Heart left ventricle (tissue), 13 donors: Measurements from ENCODE around the gene PITHD1.

Experiments used
- POLR2A ChIP-seq, 2 donors: fragments of 450-650 bp; IDR thresholded peaks; one replicate each; pipeline ENCODE4 v1.6.1; 2017; ENCODE audit warnings: antibody characterized with exemption in 2 of 2, mild to moderate bottlenecking in 2 of 2, moderate library complexity in 2 of 2
- TF ChIP-seq, protein P1 (sequence below), 12 donors: fragments of 200-600 bp; sonication (generic) in 4 of 12; IDR thresholded peaks; one replicate each; pipeline versions ENCODE4 v1.5.0 to v1.8.0; 2018 to 2022; ENCODE audit warnings: antibody characterized with exemption in 12 of 12, mild to moderate bottlenecking in 5 of 12
- donor health status: ischemic (EF 13 %, LVEDD 7.1; RV severe dilation, severe dysfunction).
- donor health status: DM: no; HTN: yes; CAD: no.
- donor health status: DM: no; HTN: no; CAD: no.
- donor health status: ischemic (EF 25% LVEDD 6.9; RV normal size, moderate dysfunction).
- donor health status: ischemic (EF 25% LVEDD 5.7; RV mildly dilated, moderate dysfunction).
- donor health status: ischemic (EF 35%, LVEDD 5.7; RV mildly dilated, moderate dysfunction).
- donor health status: nonischemic (EF 11% LVEDD 7.7; RV severe dilation, severe dysfunction).
- donor health status: DM: yes; HTN: yes; CAD: no.
- donor health status: PGD.
- donor health status: ischemic (EF 29% LVEDD 5.4; RV normal size, mild dysfunction).
- donor health status: nonischemic (EF 23%, LVEDD 6.1; RV moderate dilation, normal function).

DNA sequence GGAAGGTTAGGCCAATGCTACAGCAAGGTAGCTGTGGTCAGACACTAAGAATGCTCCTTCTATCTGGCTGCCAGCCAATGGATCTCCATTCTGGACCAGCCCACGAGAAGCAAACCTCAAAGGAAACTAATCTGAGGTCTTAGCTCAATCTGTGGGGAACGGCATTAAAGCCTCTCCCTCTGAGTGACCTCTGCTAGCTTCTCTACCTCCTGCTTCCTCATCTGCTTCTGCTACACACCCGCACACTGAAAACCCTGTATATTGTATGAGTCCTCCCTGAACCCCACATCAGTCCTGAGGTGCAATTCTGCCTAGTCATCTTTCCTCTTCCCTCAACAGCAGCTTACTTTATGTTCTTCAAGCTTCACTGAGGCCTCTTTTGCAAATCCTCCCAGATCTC, 29.2 kb downstream of the PITHD1 start:
- TF ChIP-seq, protein P1, sequence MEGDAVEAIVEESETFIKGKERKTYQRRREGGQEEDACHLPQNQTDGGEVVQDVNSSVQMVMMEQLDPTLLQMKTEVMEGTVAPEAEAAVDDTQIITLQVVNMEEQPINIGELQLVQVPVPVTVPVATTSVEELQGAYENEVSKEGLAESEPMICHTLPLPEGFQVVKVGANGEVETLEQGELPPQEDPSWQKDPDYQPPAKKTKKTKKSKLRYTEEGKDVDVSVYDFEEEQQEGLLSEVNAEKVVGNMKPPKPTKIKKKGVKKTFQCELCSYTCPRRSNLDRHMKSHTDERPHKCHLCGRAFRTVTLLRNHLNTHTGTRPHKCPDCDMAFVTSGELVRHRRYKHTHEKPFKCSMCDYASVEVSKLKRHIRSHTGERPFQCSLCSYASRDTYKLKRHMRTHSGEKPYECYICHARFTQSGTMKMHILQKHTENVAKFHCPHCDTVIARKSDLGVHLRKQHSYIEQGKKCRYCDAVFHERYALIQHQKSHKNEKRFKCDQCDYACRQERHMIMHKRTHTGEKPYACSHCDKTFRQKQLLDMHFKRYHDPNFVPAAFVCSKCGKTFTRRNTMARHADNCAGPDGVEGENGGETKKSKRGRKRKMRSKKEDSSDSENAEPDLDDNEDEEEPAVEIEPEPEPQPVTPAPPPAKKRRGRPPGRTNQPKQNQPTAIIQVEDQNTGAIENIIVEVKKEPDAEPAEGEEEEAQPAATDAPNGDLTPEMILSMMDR (IDR thresholded peaks at IDR 0.05) = no peak
- TF ChIP-seq POLR2A (IDR thresholded peaks at IDR 0.05) = no peak
